Right lung (tissue), 10 donors: ENCODE results near the gene CLINT1. TPM values are rescaled to one million over a fixed set of nuclear protein-coding genes. Genes with fewer than 3 reads are reported as not detected.
"Not testable (repeated sequence)": the region's sequence is repeated elsewhere in the genome, so short reads cannot be mapped to it uniquely, and the experiment has no call there.

Experiments used
- DNase-seq, 2 donors: peaks; one replicate each; pipeline ENCODE4 v3.0.0-alpha.2; 2013
- long read RNA-seq, 8 donors: transcript quantifications; one replicate each; lab custom pipeline, GENCODE V29; 2026
- polyA plus RNA-seq, 5 donors: library from polyadenylated mRNA; unstranded; fragments of 120-200 nt; gene quantifications; one replicate each; pipeline versions ENCODE4 v1.2.1 to v1.2.3, GENCODE V29; 2013; ENCODE audit warnings: inconsistent platforms in 1 of 5, low replicate concordance in 1 of 5; ENCODE audit not compliant: insufficient read length in 5 of 5, insufficient read depth in 1 of 5

Gene CLINT1
- 100 to 1,000 TPM in 4 of 5 donors, 10 to 100 TPM in 1; 84.7 to 118 (median 113) TPM for polyA plus RNA-seq
- long read RNA-seq, donor 1, transcript CLINT1-207 (12 exons, 2,346 nt) = major isoform, 11 of 80 reads
- long read RNA-seq, donor 1, transcript CLINT1-208 (2 exons, 2,905 nt) = major isoform, 11 of 80 reads
- long read RNA-seq, donor 1, transcript CLINT1-201 (12 exons, 3,440 nt) = minor isoform, 6 of 80 reads
- long read RNA-seq, donor 1, partial matches to known transcripts = 50 of 80 reads
- long read RNA-seq, donor 1, other reads (novel, unspliced or antisense) = 0 of 80 reads
- long read RNA-seq, donor 2, transcript CLINT1-207 (12 exons, 2,346 nt) = major isoform, 5 of 11 reads
- long read RNA-seq, donor 2, partial matches to known transcripts = 0 of 11 reads
- long read RNA-seq, donor 2, other reads (novel, unspliced or antisense) = 0 of 11 reads
- long read RNA-seq, donor 3, transcript CLINT1-207 (12 exons, 2,346 nt) = minor isoform, 6 of 66 reads
- long read RNA-seq, donor 3, transcript CLINT1-208 (2 exons, 2,905 nt) = major isoform, 12 of 66 reads
- long read RNA-seq, donor 3, partial matches to known transcripts = 43 of 66 reads
- long read RNA-seq, donor 3, other reads (novel, unspliced or antisense) = 0 of 66 reads
- long read RNA-seq, donor 4, transcript CLINT1-208 (2 exons, 2,905 nt) = major isoform, 5 of 33 reads
- long read RNA-seq, donor 4, partial matches to known transcripts = 26 of 33 reads
- long read RNA-seq, donor 4, other reads (novel, unspliced or antisense) = 0 of 33 reads
- long read RNA-seq, donor 5, transcript CLINT1-208 (2 exons, 2,905 nt) = major isoform, 9 of 82 reads
- long read RNA-seq, donor 5, partial matches to known transcripts = 64 of 82 reads
- long read RNA-seq, donor 5, other reads (novel, unspliced or antisense) = 0 of 82 reads
- long read RNA-seq, donor 6, transcript CLINT1-207 (12 exons, 2,346 nt) = major isoform, 9 of 64 reads
- long read RNA-seq, donor 6, partial matches to known transcripts = 49 of 64 reads
- long read RNA-seq, donor 6, other reads (novel, unspliced or antisense) = 0 of 64 reads
- long read RNA-seq, donor 7, transcript CLINT1-201 (12 exons, 3,440 nt) = major isoform, 5 of 16 reads
- long read RNA-seq, donor 7, transcript CLINT1-208 (2 exons, 2,905 nt) = major isoform, 5 of 16 reads
- long read RNA-seq, donor 7, partial matches to known transcripts = 0 of 16 reads
- long read RNA-seq, donor 7, other reads (novel, unspliced or antisense) = 0 of 16 reads
- long read RNA-seq, donor 8, transcript CLINT1-208 (2 exons, 2,905 nt) = major isoform, 6 of 19 reads
- long read RNA-seq, donor 8, partial matches to known transcripts = 7 of 19 reads
- long read RNA-seq, donor 8, other reads (novel, unspliced or antisense) = 0 of 19 reads

- DNase-seq = peak; percentile 84 to 85
Observed at GRCh38 chr5:157858527-157859226, at the start of gene CLINT1. TSS of gene CLINT1 (minus strand) at chr5:157859145. CDS start at chr5:157858970, 175 bp downstream.

GRCh38 chr5:157908459-157908858, 49.5 kb upstream of the CLINT1 start:
- DNase-seq = no peak

- DNase-seq = no peak
Observed at GRCh38 chr5:157907479-157907878, 48.5 kb upstream of the CLINT1 start.

- no peak for DNase-seq
Observed at GRCh38 chr5:157903117-157903450, 44.1 kb upstream of the CLINT1 start.

GRCh38 chr5:157902449-157903116, 43.6 kb upstream of the CLINT1 start:
- DNase-seq = no peak

- no peak for DNase-seq
Observed at GRCh38 chr5:157900644-157901043, 41.7 kb upstream of the CLINT1 start.

- DNase-seq = no peak
Observed at GRCh38 chr5:157893611-157894010, 34.7 kb upstream of the CLINT1 start.

- DNase-seq = no peak
Observed at GRCh38 chr5:157892974-157893373, 34.0 kb upstream of the CLINT1 start.

GRCh38 chr5:157890836-157891597, 32.1 kb upstream of the CLINT1 start:
- no peak for DNase-seq

- DNase-seq = no peak
Observed at GRCh38 chr5:157888814-157889532, 30.0 kb upstream of the CLINT1 start.

- DNase-seq = no peak
Observed at GRCh38 chr5:157886796-157887380, 27.9 kb upstream of the CLINT1 start.

GRCh38 chr5:157885051-157885450, 26.1 kb upstream of the CLINT1 start:
- DNase-seq = not testable (repeated sequence)

- DNase-seq = not testable (repeated sequence)
Observed at GRCh38 chr5:157881498-157881897, 22.6 kb upstream of the CLINT1 start.

- no peak for DNase-seq
Observed at GRCh38 chr5:157877821-157878220, 18.9 kb upstream of the CLINT1 start.

GRCh38 chr5:157874861-157875260, 15.9 kb upstream of the CLINT1 start:
- DNase-seq = no peak

- no peak for DNase-seq
Observed at GRCh38 chr5:157870837-157871834, 12.2 kb upstream of the CLINT1 start.

- no peak for DNase-seq
Observed at GRCh38 chr5:157867751-157868387, 8.9 kb upstream of the CLINT1 start.
